Neural progenitor cell (in vitro differentiated cells): ENCODE results near the gene RXRG.

Experiments
- EZH2 ChIP-seq: fragments of 200-600 bp; sonication (generic); IDR thresholded peaks from 2 replicates; pipeline ENCODE4 v1.6.1; 2017; ENCODE audit warnings: antibody characterized with exemption, mild to moderate bottlenecking, moderate library complexity
- EZH2phosphoT487 ChIP-seq: fragments of 200-600 bp; sonication (generic); IDR thresholded peaks from 2 replicates; pipeline ENCODE4 v1.6.1; 2017; ENCODE audit warnings: antibody characterized with exemption
- TF ChIP-seq, protein P1 (sequence below): fragments of 200-600 bp; sonication (generic); IDR thresholded peaks from 2 replicates; pipeline ENCODE4 v1.5.1; 2017; ENCODE audit warnings: antibody characterized with exemption, mild to moderate bottlenecking

DNA sequence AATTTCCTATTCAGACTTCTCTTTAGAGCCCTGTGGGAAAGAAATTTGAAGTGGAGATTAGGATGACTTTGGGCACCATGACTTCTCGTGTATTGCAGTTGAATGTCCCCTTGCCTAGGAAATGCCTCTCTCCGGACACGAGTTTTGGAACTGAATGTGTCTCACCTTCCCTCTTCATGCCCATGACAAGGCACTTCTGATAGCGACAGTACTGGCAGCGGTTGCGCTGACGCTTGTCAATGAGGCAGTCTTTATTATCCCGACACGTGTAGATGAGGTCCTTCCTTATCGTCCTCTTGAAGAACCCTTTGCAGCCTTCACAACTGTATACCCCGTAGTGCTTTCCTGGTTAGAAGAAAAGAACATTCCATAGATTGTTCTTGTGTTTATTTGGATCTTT is 28.1 kb downstream of the RXRG start:
- TF ChIP-seq, protein P1, sequence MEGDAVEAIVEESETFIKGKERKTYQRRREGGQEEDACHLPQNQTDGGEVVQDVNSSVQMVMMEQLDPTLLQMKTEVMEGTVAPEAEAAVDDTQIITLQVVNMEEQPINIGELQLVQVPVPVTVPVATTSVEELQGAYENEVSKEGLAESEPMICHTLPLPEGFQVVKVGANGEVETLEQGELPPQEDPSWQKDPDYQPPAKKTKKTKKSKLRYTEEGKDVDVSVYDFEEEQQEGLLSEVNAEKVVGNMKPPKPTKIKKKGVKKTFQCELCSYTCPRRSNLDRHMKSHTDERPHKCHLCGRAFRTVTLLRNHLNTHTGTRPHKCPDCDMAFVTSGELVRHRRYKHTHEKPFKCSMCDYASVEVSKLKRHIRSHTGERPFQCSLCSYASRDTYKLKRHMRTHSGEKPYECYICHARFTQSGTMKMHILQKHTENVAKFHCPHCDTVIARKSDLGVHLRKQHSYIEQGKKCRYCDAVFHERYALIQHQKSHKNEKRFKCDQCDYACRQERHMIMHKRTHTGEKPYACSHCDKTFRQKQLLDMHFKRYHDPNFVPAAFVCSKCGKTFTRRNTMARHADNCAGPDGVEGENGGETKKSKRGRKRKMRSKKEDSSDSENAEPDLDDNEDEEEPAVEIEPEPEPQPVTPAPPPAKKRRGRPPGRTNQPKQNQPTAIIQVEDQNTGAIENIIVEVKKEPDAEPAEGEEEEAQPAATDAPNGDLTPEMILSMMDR = no peak
- TF ChIP-seq EZH2phosphoT487 (no peak), EZH2 (no peak)
